Suppressor macrophage treated with lipopolysaccharide for 1 hour (primary cell): ENCODE results near the gene RABIF.
"Not testable (repeated sequence)": the region's sequence is repeated elsewhere in the genome, so short reads cannot be mapped to it uniquely, and the experiment has no call there.

ENCODE experiments used
- DNase-seq, 3 donors: peaks; one replicate each; pipeline ENCODE4 v3.0.0-alpha.2; 2020 to 2022

RABIF gene

GRCh38 chr1:202888531-202889360, at the start of gene RABIF:
Gene RABIF, minus strand, starts transcription at chr1:202889149. Its CDS starts 51 bp downstream, at chr1:202889098.
- peak; percentile 98 to 99 (median 98) for DNase-seq

- DNase-seq = no peak
Observed at GRCh38 chr1:202938287-202938925, 49.5 kb upstream of the RABIF start.

DNA sequence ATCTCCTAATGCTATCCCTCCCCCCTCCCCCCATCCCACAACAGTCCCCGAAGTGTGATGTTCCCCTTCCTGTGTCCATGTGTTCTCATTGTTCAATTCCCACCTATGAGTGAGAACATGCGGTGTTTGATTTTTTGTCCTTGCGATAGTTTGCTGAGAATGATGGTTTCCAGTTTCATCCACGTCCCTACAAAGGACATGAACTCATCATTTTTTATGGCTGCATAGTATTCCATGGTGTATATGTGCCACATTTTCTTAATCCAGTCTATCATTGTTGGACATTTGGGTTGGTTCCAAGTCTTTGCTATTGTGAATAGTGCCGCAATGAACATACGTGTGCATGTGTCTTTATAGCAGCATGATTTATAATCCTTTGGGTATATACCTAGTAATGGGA, 47.5 kb upstream of the RABIF start:
- not testable (repeated sequence) for DNase-seq

GRCh38 chr1:202935844-202936243, 46.9 kb upstream of the RABIF start:
- DNase-seq = peak; percentile 39 to 65 (median 53)

GRCh38 chr1:202934755-202935154, 45.8 kb upstream of the RABIF start:
- no peak for DNase-seq

DNA sequence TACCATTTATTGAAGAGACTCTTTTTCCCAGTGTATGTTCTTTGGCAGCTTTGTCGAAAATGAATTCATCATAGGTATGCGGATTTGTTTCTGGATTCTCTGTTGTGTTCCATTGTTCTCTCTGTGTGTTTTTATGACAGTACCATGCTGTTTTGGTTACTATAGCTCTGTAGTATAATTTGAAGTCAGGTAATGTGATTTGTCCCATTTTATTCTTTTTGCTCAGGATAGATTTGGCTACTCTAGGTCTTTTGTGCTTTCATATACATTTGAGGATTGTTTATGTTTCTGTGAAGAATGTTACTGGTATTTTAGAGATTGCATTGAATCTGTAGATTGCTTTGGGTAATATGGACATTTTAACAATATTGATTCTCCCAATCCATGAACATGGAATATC, 43.5 kb upstream of the RABIF start:
- DNase-seq = no peak

GRCh38 chr1:202926581-202927491, 37.9 kb upstream of the RABIF start, which contains the start of gene KLHL12:
Gene KLHL12, minus strand, starts transcription at chr1:202927234. Its CDS starts 2,072 bp downstream, at chr1:202925162.
- peak; percentile 96 to 98 (median 98) for DNase-seq

DNA sequence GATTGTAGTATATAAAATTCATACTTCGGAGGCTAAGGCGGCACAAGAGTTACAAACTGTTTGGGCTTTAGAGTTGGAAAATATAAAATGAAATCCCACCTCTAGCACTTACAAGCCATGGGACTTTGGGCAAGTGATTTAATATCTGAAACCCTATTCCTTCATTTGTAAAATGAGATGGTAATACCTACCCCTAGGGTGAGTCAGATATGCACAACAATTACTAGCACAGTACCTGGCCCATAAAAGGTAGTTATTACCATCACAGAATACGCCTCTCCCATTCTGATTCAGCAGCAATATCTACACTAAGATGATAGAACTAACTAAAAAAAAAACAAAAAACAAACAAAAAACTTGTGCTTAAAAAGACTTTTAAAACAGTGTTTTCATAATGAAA, 34.6 kb upstream of the RABIF start:
- no peak for DNase-seq

DNA sequence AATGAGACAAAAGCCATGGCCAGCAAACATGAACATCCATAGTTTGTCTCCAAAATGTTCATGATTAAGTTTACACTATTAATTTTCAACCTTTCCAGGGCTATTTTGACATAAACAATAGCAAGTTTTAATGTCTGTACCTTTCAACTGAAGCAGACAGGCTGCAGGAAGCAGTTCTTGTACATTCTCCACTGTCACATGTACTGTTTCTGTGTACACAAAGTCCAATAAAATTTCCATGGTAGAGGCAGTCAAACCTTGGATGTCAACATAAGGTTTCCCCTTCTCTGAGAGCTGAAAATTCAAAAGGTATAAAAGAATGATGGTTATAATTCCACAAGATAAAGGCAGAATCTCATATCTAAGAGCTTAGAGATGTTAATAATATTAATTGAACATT, 30.7 kb upstream of the RABIF start:
- no peak for DNase-seq

- DNase-seq = no peak
Observed at GRCh38 chr1:202915146-202915545, 26.2 kb upstream of the RABIF start.

DNA sequence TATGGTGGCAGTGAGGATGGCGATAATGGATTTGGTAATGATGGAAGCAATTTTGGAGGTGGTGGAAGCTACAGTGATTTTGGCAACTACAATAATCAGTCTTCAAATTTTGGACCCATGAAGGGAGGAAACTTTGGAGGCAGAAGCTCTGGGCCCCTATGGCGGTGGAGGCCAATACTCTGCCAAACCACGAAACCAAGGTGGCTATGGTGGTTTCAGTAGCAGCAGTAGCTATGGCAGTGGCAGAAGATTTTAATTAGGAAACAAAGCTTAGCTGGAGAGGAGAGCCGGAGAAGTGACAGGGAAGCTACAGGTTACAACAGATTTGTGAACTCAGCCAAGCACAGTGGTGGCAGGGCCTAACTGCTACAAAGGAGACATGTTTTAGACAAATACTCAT, 23.5 kb upstream of the RABIF start:
- not testable (repeated sequence) for DNase-seq

DNA sequence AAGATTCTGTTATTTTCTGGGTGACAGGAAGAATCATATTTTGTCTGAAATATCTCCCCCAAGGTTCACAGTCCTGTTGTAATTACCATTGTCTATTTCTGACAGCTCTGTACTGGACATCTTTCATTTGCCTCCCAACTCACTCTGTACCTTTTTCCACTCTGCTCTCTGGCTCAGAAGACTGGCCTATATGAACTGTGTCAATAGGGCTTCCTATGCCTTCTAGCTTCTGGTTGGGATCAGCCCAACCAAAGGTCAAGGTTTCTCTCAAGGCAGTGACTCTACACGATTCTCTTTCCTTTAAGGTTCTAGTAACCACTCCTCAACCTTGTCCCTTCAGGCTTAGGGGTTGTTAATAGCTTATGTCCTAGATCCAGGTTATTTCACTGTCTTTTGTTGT, 20.5 kb upstream of the RABIF start:
- no peak for DNase-seq

- DNase-seq = no peak
Observed at GRCh38 chr1:202908998-202909397, 20.0 kb upstream of the RABIF start.

DNA sequence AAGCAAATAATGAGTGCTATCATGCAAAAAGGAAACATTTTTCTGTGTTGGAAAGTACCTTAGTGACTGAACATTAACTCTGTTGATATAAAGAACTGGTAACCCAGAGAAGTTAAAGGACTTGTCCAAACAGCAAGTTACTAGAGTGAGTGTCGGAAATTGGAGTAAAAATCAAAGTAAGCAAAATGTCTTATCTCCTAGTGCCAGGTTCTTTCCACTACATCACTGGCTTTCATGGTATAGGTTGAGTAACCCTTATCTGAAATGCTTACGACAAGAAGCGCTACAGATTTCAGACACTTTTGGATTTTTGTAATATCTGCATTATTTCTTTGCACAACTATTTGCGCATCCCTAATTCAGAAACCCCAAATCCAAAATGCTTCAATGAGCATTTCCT, 16.4 kb upstream of the RABIF start:
- DNase-seq = no peak

DNA sequence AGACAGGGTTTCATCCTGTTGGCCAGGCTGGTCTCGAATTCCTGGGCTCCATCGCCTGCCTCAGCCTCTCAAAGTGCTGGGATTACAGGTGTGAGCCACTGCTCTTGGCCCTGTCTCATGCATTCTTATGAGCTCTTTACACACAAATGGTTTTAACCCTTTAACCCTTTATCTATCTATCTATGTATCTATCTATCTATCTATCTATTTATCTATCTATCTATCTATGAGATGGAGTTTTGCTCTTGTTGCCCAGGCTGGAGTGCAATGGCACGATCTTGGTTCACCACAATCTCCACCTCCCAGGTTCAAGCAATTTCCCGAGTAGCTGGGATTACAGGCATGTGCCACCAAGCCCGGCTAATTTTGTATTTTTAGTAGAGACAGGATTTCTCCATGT, 14.9 kb upstream of the RABIF start:
- DNase-seq = not testable (repeated sequence)

DNA sequence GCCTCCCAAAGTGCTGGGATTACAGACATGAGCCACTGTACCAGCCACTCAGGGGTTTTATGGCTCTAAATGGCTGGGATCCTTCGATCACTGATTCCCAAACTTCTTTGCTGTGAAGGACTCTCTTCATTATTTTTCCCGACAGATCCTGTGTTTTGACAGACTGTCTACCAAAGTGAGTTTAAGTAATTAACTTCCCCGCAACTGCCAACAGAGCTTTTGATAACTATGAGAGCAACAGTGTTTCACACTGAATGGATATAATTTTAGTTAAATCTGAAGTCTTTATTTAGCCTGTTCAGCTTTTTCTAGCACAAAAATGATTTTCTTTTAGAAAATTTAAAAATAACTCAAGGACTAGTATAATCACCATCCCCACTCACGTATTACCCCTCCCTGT, 12.6 kb upstream of the RABIF start:
- DNase-seq = no peak

DNA sequence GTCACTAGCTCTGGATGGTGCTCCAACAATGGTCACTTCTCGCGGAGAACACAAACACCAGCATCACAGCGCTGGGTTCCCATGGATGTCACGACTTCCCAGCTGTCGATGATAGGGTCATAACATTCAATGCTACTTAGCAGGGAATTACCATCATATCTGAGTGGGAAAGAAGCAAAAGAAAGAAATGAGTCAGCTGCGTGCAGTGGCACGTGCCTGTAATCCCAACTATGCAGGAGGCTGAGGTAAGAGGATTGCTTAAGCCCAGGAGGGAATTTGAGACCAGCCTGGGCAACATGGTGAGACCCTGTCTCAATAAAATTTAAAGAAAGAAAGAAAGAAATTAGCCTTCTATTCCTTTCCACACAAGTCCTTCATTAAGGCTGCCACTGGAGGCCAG, 3.6 kb upstream of the RABIF start:
- no peak for DNase-seq

DNA sequence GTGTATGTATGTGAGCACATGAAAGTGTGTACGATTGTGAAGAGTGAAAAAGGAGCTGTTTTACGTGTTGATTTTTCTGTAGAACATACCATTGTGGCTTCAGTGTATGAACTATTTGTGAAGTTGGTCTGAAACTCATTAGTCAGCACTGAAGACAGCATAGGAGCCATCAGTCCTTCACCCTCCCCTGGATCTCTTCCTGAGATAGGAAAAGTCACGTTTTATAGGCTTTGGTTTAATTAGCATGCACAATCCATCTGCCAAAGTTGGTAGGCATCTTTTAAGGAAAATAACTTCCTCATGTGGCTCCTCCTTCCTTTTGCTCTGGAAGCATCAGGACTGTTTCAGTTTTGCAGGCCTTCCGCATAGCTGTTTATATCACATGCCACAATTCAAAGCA, 1.4 kb upstream of the RABIF start:
- DNase-seq = no peak

GRCh38 chr1:202888221-202888530, 773 bp downstream of the RABIF start:
- peak; percentile 53 to 76 (median 67) for DNase-seq

DNA sequence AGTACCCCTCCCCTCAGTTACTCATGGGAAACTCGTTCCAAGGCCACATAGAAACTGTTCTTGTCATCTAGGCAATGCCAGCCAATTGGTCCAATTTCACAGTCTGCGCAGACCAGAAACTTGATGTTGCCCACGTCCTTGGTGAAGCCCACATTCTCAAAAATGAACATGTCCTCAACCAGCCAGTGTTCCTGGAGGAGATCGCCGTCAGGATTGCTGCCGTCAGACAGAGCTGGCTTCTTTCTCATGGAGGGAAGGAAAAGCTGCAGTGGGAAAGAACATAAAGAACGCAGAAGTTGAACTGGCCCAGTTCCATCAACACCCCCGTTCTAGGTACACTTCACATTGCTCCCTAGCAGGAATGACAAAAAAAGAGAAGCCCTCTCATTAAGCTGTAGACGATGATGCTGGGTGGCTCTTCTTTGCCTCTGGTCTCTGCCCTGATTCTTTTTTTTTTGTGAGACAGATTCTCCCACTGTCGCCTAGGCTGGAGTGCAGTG, 7.9 kb downstream of the RABIF start:
- no peak for DNase-seq

DNA sequence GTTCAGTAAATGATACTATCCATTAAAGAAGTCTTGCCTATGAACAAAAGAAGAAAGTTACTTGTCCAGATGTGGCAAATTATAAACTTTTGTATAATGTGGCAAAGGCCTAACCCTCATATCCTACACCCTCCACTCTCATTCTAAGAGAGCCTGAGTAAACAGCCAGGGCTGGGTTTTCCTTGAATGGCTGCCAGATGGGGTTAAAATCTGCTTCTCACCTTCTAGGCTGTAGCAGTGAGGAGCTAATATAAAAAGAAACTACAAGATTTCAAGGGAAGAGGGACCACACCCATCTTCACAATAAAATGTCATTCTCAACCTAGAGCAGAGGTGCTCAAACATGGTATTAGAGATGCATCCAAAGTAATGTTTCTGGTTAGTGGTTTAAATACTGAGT, 8.9 kb downstream of the RABIF start:
- no peak for DNase-seq

- no peak for DNase-seq
Observed at GRCh38 chr1:202879128-202879527, 9.8 kb downstream of the RABIF start.

DNA sequence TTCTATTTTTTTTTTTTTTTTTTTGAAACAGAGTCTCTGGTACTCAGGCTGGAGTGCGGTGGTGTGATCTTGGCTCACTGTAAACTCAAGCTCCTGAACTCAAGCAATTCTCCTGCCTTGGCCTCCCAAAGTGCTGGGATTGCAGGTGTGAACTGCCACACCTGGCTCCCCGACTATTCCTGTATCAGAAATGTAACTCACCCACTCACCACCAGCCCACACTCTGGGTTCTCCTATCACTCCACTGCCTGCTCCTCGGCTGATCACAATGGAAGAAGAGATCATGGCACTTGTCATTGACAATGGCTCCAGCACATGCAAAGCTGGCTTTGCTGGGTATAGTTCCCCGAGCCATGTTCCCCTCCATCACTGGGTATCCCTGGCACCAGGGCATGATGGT, 15.9 kb downstream of the RABIF start:
- DNase-seq = no peak
